PFSK-1 (cell line): Measurements from ENCODE around the gene ITIH2.

ENCODE experiments used
- FOXP2 ChIP-seq: optimal IDR thresholded peaks from 2 replicates; pipeline ENCODE3; 2011; ENCODE audit warnings: borderline replicate concordance, control low read depth, inconsistent platforms; ENCODE audit not compliant: insufficient read depth; ENCODE audit errors: extremely low read length, extremely low read depth
- POLR2AphosphoS5 ChIP-seq: IDR thresholded peaks from 2 replicates; pipeline ENCODE4 v1.6.1; 2012; ENCODE audit warnings: low read depth, mild to moderate bottlenecking, control low read depth, low read length, moderate library complexity
- REST ChIP-seq, 2 experiments: IDR thresholded peaks; 2 replicates each; pipeline versions ENCODE4 v1.6.1 to v1.8.0; 2011 to 2012; ENCODE audit warnings: low read depth in 2 of 2, low read length in 2 of 2, control low read depth in 1 of 2, inconsistent platforms in 1 of 2, mild to moderate bottlenecking in 1 of 2, moderate library complexity in 1 of 2; ENCODE audit not compliant: insufficient read depth in 1 of 2
- SIN3A ChIP-seq: IDR thresholded peaks from 2 replicates; pipeline ENCODE4 v1.6.1; 2012; ENCODE audit warnings: mild to moderate bottlenecking, low read length, moderate library complexity, borderline replicate concordance; ENCODE audit not compliant: insufficient read depth
- TAF1 ChIP-seq: IDR thresholded peaks from 2 replicates; pipeline ENCODE4 v1.6.1; 2012; ENCODE audit warnings: low read length, control low read depth, borderline replicate concordance; ENCODE audit not compliant: insufficient read depth

ITIH2 gene

GRCh38 chr10:7750222-7750621 lies 47.1 kb downstream of the ITIH2 start:
- TF ChIP-seq FOXP2 (no peak), POLR2AphosphoS5 (no peak), TAF1 (no peak), REST (IDR thresholded peaks at IDR 0.05; ENCODE audit: insufficient read depth in 1 of 2, low read depth in 2 of 2, low read length in 2 of 2) (no peak), SIN3A (no peak)

- TF ChIP-seq TAF1 (no peak), FOXP2 (no peak), REST (IDR thresholded peaks at IDR 0.05; ENCODE audit: insufficient read depth in 1 of 2, low read depth in 2 of 2, low read length in 2 of 2) (no peak), POLR2AphosphoS5 (no peak), SIN3A (no peak)
These were observed 49.1 kb downstream of the ITIH2 start for GRCh38 chr10:7752251-7752650.

- TF ChIP-seq SIN3A: no peak
- TF ChIP-seq POLR2AphosphoS5: no peak
- no peak for TF ChIP-seq FOXP2
These were observed 52.0 kb downstream of the ITIH2 start for GRCh38 chr10:7755103-7755502.

GRCh38 chr10:7756360-7756992 lies 53.4 kb downstream of the ITIH2 start:
- TF ChIP-seq TAF1 (no peak), POLR2AphosphoS5 (no peak), FOXP2 (no peak), SIN3A (no peak), REST (IDR thresholded peaks at IDR 0.05; ENCODE audit: insufficient read depth in 1 of 2, low read depth in 2 of 2, low read length in 2 of 2) (no peak)

GRCh38 chr10:7763929-7764328 lies 60.8 kb downstream of the ITIH2 start:
- TF ChIP-seq REST (IDR thresholded peaks at IDR 0.05; ENCODE audit: insufficient read depth in 1 of 2, low read depth in 2 of 2, low read length in 2 of 2) (no peak), SIN3A (no peak), TAF1 (no peak), FOXP2 (no peak), POLR2AphosphoS5 (no peak)
